ENCODE measurements around the gene LOXL4.

LOXL4 gene

GRCh38 chr10:98267894-98268693 lies at the start of gene LOXL4:
TSS of gene LOXL4 (minus strand) at chr10:98268194. CDS start at chr10:98263019, 5,175 bp downstream.
- DNase-seq, result no peak

- DNase-seq, result no peak
Observed at GRCh38 chr10:98316661-98317060, 48.7 kb upstream of the LOXL4 start.

GRCh38 chr10:98316170-98316569 lies 48.2 kb upstream of the LOXL4 start:
- no peak for DNase-seq

GRCh38 chr10:98314532-98315284 lies 46.7 kb upstream of the LOXL4 start:
- DNase-seq, result peak; percentile 3

- DNase-seq, result no peak
Observed at GRCh38 chr10:98313598-98313997, 45.6 kb upstream of the LOXL4 start.

- DNase-seq, result no peak
Observed at GRCh38 chr10:98312822-98313221, 44.8 kb upstream of the LOXL4 start.

GRCh38 chr10:98312349-98312748 lies 44.4 kb upstream of the LOXL4 start:
- DNase-seq, result no peak

GRCh38 chr10:98310701-98311100 lies 42.7 kb upstream of the LOXL4 start:
- DNase-seq, result no peak

GRCh38 chr10:98309366-98310355 lies 41.7 kb upstream of the LOXL4 start:
- no peak for DNase-seq

GRCh38 chr10:98308669-98309365 lies 40.8 kb upstream of the LOXL4 start:
- no peak for DNase-seq

- no peak for DNase-seq
Observed at GRCh38 chr10:98307916-98308541, 40.0 kb upstream of the LOXL4 start.

- no peak for DNase-seq
Observed at GRCh38 chr10:98306501-98306900, 38.5 kb upstream of the LOXL4 start.

GRCh38 chr10:98303569-98303968 lies 35.6 kb upstream of the LOXL4 start:
- no peak for DNase-seq

GRCh38 chr10:98302741-98303365 lies 34.9 kb upstream of the LOXL4 start:
- DNase-seq, result no peak

GRCh38 chr10:98301664-98302319 lies 33.8 kb upstream of the LOXL4 start:
- no peak for DNase-seq

- no peak for DNase-seq
Observed at GRCh38 chr10:98300526-98301229, 32.7 kb upstream of the LOXL4 start.

- DNase-seq, result no peak
Observed at GRCh38 chr10:98299341-98299740, 31.3 kb upstream of the LOXL4 start.

- no peak for DNase-seq
Observed at GRCh38 chr10:98296524-98296923, 28.5 kb upstream of the LOXL4 start.

GRCh38 chr10:98295907-98296306 lies 27.9 kb upstream of the LOXL4 start:
- no peak for DNase-seq

- no peak for DNase-seq
Observed at GRCh38 chr10:98295401-98295811, 27.4 kb upstream of the LOXL4 start.
